Measurements from ENCODE around the gene PDE4D.

Gene PDE4D

DNA sequence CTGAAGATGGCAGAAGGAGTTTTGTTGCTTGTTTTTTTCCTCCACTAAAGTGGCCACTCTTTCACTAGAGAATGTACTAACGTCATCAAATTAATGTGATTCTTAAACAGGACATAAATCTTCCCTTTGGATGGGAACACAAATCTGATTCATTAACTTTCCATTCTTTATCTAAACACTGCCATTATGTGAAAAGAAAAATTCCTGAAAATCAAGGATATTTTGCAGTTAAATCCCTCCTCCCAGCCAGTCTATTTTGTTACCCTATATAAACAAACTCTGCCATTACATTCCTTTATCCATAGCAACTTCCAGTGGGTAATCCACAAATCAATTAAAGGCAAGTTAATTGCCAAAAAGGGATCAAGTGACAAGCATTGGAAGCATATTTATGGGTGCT is 546.5 kb downstream of the PDE4D start:
- FAIRE-seq (no peak), DNase-seq (ENCODE audit: insufficient read length) (no peak)
- TF ChIP-seq POLR2AphosphoS5 (IDR thresholded peaks at IDR 0.05; ENCODE audit: low read depth, low read length) (no peak), TAF1 (IDR thresholded peaks at IDR 0.05; ENCODE audit: borderline replicate concordance, low read depth, low read length) (no peak), POLR2A (IDR thresholded peaks at IDR 0.05; ENCODE audit: low read depth, low read length) (no peak)

DNA sequence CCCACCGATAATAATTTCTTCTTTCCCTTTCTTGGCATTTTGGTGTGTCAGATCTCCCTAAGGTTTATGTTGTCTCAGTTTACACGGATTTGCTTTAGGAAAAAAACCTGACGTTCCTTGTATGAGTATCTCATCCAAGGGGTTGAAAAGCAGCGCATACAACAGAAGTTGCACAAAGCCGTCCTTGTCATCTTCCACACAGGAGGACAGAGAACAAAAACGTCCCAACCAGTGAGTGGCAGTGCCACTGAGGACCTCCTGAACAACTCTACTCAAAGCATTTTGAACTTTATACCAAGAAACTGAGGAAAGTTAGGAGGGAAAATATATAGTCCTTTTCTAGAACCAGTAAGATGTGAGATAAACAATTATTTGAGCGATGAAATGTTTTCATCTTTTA is 547.0 kb downstream of the PDE4D start:
- TF ChIP-seq TAF1 (IDR thresholded peaks at IDR 0.05; ENCODE audit: borderline replicate concordance, low read depth, low read length) (no peak), POLR2AphosphoS5 (IDR thresholded peaks at IDR 0.05; ENCODE audit: low read depth, low read length) (no peak), POLR2A (IDR thresholded peaks at IDR 0.05; ENCODE audit: low read depth, low read length) (no peak)
- FAIRE-seq = no peak
- DNase-seq (ENCODE audit: insufficient read length) = no peak

DNA sequence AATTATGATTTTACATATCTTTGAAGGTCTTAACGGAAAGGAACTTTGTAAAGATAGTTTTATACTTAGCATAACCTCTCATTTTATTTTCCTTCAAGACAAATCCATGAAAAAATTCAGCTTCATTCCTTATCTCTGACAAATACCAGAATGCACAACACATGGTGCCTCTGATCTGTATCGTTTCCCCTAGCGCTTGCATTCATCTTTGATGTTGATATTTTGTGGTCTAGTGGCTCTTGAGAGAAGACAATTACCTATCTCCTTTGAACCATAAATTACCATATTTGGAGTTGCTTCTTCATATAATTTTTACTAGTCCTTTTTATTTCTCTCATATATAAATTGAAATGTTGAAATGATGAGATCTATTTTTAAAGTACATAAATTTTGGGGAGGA is 551.3 kb downstream of the PDE4D start:
- no peak for FAIRE-seq
- no peak for DNase-seq (ENCODE audit: insufficient read length)
- TF ChIP-seq POLR2A (IDR thresholded peaks at IDR 0.05; ENCODE audit: low read depth, low read length) = no peak
- no peak for TF ChIP-seq TAF1 (IDR thresholded peaks at IDR 0.05; ENCODE audit: borderline replicate concordance, low read depth, low read length)
- no peak for TF ChIP-seq POLR2AphosphoS5 (IDR thresholded peaks at IDR 0.05; ENCODE audit: low read depth, low read length)

DNA sequence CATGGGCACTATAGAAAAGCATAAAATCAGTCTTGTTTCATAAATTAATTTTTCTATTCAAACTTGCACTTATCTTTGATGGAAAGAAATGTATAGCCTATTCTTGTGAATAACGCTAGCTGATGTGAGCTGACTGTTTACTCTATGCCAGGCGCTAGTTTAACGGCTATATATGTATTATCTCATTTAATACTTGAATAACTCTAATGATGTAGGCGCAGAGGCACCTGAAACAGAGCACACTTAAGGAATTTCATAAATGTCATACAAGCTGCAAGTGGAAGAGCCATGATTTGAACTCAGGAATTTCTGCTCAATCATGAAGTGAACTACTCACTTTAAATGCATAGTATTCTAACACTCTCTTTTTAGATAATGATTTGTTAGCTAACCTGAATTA is 551.8 kb downstream of the PDE4D start:
- FAIRE-seq (no peak), DNase-seq (ENCODE audit: insufficient read length) (no peak)
- TF ChIP-seq TAF1 (IDR thresholded peaks at IDR 0.05; ENCODE audit: borderline replicate concordance, low read depth, low read length) (no peak), POLR2AphosphoS5 (IDR thresholded peaks at IDR 0.05; ENCODE audit: low read depth, low read length) (no peak), POLR2A (IDR thresholded peaks at IDR 0.05; ENCODE audit: low read depth, low read length) (no peak)

DNA sequence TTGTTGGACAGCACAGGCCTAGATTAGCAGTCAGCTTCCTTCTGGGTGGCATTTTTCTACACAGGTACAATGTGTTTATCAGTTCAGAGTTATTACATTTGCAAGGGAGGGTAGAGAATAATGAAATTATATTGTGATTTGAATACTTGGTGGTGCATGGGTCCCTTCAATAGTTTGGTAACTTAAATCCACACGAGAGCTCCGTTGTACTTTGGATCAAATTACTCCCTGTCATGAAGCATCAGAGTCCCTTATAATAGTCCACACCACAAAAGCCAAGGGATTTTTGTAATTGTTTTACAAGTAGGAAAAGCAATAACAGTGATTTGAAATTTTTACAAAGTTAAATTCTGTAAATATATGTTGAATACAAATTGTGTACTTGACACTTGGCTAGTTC is 552.4 kb downstream of the PDE4D start:
- DNase-seq (ENCODE audit: insufficient read length) = no peak
- TF ChIP-seq POLR2AphosphoS5 (IDR thresholded peaks at IDR 0.05; ENCODE audit: low read depth, low read length) (no peak), POLR2A (IDR thresholded peaks at IDR 0.05; ENCODE audit: low read depth, low read length) (no peak), TAF1 (IDR thresholded peaks at IDR 0.05; ENCODE audit: borderline replicate concordance, low read depth, low read length) (no peak)
- FAIRE-seq = no peak

DNA sequence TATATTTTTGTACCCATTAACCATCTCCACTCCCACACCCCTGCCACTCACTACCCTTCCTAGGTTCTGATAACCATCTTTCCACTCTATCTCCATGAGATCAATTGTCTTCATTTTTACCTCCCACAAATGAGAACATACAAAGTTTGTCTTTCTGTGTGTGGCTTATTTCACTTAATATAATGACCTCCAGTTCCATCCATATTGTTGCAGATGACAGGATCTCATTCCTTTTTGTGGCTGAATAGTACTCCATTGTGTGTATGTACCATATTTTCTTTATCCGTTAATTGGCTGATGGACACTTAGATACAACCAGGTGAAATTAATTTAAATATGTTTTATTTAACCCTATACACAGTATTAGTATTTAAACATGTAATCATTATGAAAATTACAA is 552.9 kb downstream of the PDE4D start:
- DNase-seq (ENCODE audit: insufficient read length) (no peak), FAIRE-seq (no peak)
- no peak for TF ChIP-seq POLR2AphosphoS5 (IDR thresholded peaks at IDR 0.05; ENCODE audit: low read depth, low read length)
- no peak for TF ChIP-seq TAF1 (IDR thresholded peaks at IDR 0.05; ENCODE audit: borderline replicate concordance, low read depth, low read length)
- no peak for TF ChIP-seq POLR2A (IDR thresholded peaks at IDR 0.05; ENCODE audit: low read depth, low read length)

DNA sequence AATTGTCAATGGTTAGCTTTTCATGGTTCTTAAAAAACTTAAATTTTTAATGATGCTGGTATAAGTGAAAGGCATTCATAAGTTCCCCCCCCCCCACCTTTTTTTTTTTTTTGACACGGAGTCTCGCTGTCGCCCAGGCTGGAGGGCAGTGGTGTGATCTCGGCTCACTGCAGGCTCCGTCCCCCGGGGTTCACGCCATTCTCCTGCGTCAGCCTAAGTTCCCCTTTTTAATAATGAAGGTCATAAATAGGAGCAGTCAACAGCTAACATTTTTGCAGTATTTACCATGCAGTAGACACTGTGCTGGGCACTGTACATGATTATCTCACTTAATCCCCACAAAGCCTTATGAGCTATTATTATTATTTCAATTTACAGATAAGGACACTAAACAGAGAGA is 556.3 kb downstream of the PDE4D start:
- DNase-seq (ENCODE audit: insufficient read length) = no peak
- TF ChIP-seq TAF1 (IDR thresholded peaks at IDR 0.05; ENCODE audit: borderline replicate concordance, low read depth, low read length) (no peak), POLR2A (IDR thresholded peaks at IDR 0.05; ENCODE audit: low read depth, low read length) (no peak), POLR2AphosphoS5 (IDR thresholded peaks at IDR 0.05; ENCODE audit: low read depth, low read length) (no peak)
- no peak for FAIRE-seq

DNA sequence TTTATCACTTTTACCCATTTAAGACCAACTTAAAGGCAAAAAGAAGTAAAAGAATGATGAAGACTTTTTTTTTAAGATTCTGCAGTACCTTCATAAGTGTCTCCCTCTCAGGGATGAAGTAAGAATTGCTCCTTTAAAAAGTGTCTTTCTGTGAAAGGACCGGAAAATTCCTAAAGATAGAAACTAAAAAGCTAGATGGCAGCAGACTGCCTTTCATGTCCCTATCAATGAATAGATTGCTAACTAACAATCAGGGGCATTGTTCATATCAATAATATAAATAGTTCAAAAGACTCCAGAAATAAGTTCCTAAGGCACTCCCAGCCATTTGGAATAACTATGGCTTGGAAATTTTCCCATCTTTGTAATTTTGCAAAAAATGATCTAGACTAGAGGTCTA is 558.0 kb downstream of the PDE4D start:
- FAIRE-seq (no peak), DNase-seq (ENCODE audit: insufficient read length) (no peak)
- no peak for TF ChIP-seq POLR2AphosphoS5 (IDR thresholded peaks at IDR 0.05; ENCODE audit: low read depth, low read length)
- TF ChIP-seq POLR2A (IDR thresholded peaks at IDR 0.05; ENCODE audit: low read depth, low read length) = no peak
- TF ChIP-seq TAF1 (IDR thresholded peaks at IDR 0.05; ENCODE audit: borderline replicate concordance, low read depth, low read length) = no peak

DNA sequence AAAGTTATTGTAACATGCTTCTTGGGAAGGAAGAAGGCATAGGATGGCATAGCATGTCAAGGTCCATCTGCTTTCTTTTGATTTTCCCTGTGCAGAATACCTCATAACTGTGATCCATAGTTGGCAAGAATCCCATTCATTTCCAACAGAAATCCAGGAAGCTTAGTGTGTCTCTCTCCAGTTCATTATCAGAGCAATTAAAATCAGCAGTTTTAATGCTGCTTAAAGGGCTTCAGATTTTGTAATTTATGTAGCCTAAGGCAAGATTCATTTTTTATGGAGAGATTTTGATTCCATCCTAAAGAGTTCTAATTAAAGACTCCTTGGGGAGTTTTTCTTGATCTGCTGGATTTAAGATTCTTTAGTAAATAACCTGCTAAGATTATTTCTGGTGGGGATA is 560.1 kb downstream of the PDE4D start:
- no peak for DNase-seq (ENCODE audit: insufficient read length)
- FAIRE-seq = no peak
- no peak for TF ChIP-seq POLR2AphosphoS5 (IDR thresholded peaks at IDR 0.05; ENCODE audit: low read depth, low read length)
- TF ChIP-seq TAF1 (IDR thresholded peaks at IDR 0.05; ENCODE audit: borderline replicate concordance, low read depth, low read length) = no peak
- TF ChIP-seq POLR2A (IDR thresholded peaks at IDR 0.05; ENCODE audit: low read depth, low read length) = no peak

DNA sequence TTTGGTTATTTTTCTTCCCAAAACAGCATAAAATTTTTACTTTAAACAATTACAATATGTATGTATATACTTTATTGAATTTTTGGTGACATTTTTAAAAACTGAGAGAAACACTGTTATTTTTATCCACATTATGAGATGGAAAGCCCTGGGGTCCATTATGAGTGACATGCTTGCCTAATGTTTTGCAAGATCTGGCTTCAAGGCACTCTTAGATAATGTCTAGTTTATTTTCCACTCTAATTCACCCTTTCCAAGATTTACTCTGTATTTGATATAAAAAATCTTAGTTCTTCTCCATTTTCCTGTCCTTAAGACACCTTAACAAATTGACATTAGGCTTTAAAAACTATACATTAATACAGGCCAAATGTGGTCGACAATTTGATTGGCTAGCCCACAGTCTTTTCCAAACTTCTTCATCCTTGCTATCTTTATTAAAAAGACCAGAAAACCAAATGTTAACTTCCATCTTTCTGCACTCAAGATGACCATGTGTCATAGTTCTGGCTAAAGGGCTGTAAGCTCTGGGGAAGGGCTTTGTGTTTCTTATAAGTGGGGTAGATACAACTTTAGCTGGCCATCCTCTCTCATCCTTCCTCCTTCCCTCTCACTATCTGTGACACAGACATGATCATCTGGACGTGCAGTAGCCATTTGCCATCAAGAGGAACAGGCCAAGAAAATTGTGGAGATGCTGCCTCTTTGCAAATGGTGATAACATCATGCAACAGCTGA is 561.1 kb downstream of the PDE4D start:
- FAIRE-seq (no peak), DNase-seq (ENCODE audit: insufficient read length) (no peak)
- TF ChIP-seq POLR2A (IDR thresholded peaks at IDR 0.05; ENCODE audit: low read depth, low read length) (no peak), POLR2AphosphoS5 (IDR thresholded peaks at IDR 0.05; ENCODE audit: low read depth, low read length) (no peak), TAF1 (IDR thresholded peaks at IDR 0.05; ENCODE audit: borderline replicate concordance, low read depth, low read length) (no peak)

DNA sequence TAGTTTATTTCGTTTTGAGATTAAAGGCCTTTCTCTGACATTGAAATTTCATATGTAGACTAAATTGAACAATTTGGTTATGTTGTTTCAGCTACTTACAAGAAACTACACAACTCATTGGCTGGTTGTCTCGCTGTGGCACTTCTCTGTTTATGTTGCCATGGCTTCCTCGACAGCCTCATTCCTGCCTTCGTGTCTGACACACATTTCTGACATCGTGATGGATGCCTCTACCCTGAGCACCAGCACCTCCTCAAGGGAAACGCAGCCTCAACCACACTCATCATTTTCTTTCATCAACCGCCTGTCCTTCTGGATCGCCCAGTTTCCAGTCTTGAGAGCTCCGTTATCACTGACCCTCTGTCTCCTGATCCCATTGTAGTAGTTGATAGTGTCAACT is 562.8 kb downstream of the PDE4D start:
- no peak for FAIRE-seq
- no peak for TF ChIP-seq TAF1 (IDR thresholded peaks at IDR 0.05; ENCODE audit: borderline replicate concordance, low read depth, low read length)
- TF ChIP-seq POLR2AphosphoS5 (IDR thresholded peaks at IDR 0.05; ENCODE audit: low read depth, low read length) = no peak
- no peak for TF ChIP-seq POLR2A (IDR thresholded peaks at IDR 0.05; ENCODE audit: low read depth, low read length)
- no peak for DNase-seq (ENCODE audit: insufficient read length)

DNA sequence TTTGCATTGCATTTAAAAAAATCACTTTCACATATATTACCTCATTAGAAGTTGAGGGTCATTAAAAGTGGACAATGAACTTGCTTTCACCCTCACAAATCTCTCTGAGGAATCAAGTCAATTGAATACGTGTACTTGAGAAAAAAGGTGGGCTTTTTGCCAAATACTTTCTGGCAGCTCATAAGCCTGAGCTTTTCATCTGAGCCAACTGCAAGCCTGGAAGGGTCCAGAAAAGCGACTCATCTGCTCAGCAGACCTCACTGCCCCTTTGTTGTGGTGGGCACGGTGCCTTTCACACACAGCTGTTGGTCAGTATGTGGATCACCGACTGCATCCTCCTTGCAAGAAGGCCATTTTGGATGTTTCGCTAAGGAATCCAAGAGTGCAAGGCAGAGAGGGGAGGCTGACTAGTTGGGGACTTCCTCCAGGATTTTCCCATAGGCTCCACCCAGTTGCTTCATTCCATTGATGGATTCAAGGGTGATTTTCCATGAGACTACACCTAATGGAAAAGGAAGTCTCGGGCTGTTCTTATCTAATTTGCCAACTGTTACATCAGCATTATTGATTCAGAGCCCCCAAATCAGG is 564.7 kb downstream of the PDE4D start:
- DNase-seq (ENCODE audit: insufficient read length) = no peak
- no peak for FAIRE-seq
- TF ChIP-seq POLR2A (IDR thresholded peaks at IDR 0.05; ENCODE audit: low read depth, low read length) (no peak), POLR2AphosphoS5 (IDR thresholded peaks at IDR 0.05; ENCODE audit: low read depth, low read length) (no peak), TAF1 (IDR thresholded peaks at IDR 0.05; ENCODE audit: borderline replicate concordance, low read depth, low read length) (no peak)
